HG02571 (cell line): Measurements from ENCODE around the gene CRAMP1.

ENCODE experiments used
- ATAC-seq: cut with Tn5 transposase; IDR thresholded peaks from one replicate; pipeline ENCODE4 v1.9.1; 2021; ENCODE audit warnings: mild to moderate bottlenecking, moderate library complexity; ENCODE audit not compliant: unreplicated experiment

The CRAMP1 gene

DNA sequence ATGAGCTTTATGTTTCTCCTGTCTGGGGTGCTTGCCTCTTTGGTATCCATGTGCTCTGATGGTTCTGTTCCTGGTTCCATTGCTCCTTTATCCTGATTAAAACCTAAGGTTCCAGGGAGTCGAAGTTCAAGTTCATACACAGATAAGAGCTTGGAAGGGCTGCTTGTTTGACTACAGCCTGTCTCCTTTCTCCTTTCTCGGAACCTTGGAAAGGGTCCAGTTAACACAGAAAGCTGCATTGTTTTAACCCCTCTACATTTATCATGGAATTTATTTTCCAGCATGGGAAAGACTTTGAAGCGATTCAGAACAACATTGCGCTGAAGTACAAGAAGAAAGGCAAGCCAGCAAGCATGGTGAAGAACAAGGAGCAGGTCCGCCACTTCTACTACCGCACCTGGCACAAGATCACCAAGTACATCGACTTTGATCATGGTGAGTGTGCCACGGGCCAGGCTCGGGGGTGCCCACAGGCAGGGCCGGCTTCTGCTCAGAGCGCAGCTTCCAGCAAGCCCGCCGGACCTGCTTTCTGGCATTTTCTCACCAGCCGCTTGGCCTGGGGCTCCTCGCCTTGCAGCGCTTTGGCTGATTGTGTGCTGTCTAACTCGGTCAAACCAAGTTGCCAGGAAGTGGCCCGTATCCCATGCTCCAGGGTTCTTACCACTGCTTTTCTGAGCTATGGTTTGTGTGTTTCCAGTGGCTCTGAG lies 19.9 kb downstream of the CRAMP1 start:
- no peak for ATAC-seq

DNA sequence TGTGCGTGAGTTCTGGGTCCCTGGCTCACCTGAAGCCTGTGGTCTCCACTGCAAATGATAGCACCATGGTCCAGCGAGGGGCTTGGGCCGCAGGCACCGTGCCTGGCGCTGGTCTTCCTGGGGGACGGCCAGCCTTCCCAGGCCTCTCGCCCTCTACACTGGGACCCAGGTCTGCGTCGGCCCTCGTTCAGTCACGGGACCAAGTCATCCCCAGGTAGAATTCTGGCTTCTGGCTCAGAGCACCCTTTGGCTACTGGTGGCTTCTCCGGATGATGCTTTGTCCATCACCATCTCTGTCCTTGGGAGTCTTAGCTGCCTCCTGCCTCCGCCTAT lies 20.4 kb downstream of the CRAMP1 start:
- no peak for ATAC-seq

DNA sequence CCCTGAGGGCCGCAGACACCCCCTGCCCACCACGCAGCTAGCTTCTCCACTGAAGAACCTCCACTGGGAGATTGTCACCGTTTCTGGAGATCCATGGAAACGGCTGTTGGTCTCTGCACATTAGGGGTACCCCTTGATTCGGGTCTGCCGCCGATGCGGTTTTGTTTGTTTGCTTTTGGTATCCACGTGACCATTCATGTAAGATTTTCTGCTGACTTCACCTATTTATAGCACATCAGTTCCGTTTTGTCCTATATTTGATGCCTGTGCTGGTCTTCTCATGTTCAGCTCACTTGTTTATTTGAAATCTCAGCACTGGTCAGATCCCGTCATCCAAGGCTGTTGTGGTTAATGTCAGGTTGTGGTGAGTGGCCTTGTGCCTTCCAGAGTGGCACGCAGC lies 21.1 kb downstream of the CRAMP1 start:
- no peak for ATAC-seq

DNA sequence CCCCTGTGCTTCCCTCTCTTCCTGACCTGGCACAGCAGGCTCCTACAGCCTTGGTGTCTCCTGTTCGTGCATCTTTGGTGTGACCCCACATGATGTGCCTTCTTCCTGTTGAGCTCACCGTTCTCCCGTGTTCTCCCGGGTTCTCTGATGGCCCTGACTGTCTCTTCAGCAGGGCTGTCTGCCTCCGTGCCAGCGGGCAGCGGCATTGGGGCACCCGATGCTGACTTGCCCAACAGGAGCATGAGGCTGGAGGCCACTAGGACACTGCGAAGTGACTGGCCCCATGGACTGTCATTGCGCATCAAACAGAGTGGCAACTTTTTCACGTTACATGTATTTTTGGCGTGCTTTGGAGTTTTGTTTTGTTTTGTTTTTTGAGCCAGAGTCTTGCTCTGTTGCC lies 22.4 kb downstream of the CRAMP1 start:
- no peak for ATAC-seq

DNA sequence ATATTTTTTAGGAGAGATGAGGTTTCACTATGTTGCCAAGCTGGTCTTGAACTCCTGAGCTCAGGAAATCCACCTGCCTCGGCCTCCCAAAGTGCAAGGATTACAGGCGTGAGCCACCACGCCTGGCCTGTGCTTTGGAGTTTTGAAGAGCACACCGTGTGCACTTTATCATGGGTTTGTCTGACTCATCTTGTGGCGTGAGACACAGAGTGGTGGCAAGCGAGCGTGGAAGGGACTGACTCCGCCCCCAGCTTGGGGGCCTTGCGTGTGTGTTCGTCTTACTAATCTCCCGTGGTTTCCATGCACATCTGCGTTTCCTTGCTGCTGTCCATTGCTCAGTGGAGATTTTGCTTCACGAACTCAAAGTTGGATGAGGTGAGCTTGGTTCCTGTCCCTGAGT lies 22.9 kb downstream of the CRAMP1 start:
- no peak for ATAC-seq

DNA sequence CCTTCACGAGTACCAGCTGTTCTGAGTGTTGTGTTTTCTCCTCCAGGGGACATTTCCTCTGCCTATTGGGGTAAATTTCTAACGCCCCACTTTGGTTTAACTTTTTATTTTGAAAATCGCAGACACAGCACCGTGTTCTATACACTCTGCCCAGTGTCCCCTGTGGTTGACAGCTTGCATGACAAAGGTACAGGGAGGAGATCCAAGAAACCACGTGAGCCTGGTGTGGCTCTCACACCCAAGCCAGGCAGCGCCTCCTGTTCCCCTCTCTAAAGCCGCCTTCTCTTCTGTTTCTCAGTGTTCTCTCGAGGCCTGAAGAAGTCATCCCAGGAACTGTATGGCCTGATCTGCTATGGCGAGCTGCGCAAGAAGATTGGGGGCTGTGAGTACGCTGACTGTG lies 25.4 kb downstream of the CRAMP1 start:
- no peak for ATAC-seq

GRCh38 chr16:1638757-1639156 lies 26.6 kb downstream of the CRAMP1 start:
- ATAC-seq = no peak

GRCh38 chr16:1639282-1639681 lies 27.1 kb downstream of the CRAMP1 start:
- no peak for ATAC-seq

DNA sequence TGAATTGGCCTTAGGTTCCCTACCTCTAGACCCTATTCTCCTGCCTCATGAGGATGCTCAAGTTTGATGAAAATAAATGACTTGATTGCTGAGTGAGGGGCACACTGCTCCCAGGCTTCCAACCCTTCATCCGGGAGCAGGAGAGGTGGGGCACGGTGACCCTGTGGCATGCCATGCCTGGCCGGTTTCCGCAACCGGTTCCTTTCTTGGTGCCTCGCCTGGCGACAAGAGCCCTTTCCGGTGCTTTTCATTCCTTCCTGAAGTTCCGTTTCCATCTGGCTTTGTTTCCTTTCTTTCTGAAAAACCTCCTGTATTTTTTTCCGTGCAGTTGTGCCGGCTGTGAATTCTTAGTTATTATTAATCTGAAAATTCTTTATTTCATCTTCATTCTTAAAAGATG lies 27.7 kb downstream of the CRAMP1 start:
- ATAC-seq = no peak

- no peak for ATAC-seq
Observed at GRCh38 chr16:1640261-1640941, 28.2 kb downstream of the CRAMP1 start.

DNA sequence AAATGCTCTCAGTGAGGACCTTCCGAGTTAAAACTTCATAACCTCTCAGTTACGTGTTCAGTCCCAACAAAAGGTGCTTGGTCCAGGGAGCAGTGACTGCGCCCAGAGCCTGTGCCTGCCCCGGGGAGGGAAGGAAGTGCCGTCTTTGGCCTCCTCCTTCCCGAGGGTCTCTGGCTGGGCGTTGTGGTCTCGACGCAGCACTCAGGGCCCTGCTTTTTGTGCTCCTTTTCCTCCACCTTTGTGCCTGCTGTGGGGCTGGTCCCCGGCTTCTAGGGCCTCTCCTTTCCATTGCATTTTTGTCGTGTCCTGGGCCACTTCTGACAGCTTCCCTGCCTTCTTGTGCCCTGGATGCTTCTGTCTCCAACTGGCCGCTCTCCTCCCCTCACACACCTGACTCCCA lies 29.1 kb downstream of the CRAMP1 start:
- ATAC-seq = no peak

- ATAC-seq = no peak
Observed at GRCh38 chr16:1642148-1642547, 30.0 kb downstream of the CRAMP1 start.

DNA sequence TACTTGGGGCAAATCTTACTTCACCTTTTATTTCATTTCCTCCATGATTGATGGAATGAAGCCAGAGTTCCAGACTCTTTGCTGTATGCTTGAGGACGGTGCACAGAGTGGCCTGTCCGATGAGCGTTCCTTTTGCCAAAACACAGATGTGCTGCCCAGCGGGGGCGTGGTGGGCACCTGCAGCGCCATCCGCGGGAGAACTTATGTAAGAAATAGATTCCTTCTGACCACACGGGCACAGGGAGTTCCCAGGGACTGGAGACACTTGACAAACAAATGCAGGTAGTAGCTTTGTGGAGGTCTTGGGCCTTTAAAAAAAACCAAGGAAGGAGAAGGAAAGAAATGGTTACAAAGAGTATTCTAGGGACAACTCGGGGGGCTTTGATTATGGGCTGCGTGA lies 30.6 kb downstream of the CRAMP1 start:
- no peak for ATAC-seq

- ATAC-seq = no peak
Observed at GRCh38 chr16:1643521-1643920, 31.4 kb downstream of the CRAMP1 start.

- no peak for ATAC-seq
Observed at GRCh38 chr16:1645914-1646525, 33.9 kb downstream of the CRAMP1 start.

DNA sequence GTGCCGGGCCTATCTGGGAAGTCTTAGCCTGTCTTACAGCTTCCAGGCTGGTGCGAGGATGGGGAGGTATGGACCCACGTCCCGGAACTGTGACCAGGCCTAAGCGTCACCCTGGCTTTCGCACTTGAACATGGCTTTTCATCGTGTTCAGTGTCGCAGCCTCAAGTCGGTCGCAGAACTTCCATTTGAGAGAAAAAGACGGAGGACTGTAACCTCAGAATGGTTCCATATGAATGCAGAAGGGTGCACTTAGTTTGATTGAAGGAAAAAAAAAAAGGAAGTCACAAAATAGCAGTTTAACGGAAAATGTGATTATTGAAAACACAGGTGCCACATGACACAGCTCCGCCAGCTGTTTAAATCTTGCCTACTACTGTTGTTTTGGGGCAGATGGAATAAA lies 35.7 kb downstream of the CRAMP1 start:
- ATAC-seq = no peak

GRCh38 chr16:1650131-1650530 lies 38.0 kb downstream of the CRAMP1 start:
- no peak for ATAC-seq

DNA sequence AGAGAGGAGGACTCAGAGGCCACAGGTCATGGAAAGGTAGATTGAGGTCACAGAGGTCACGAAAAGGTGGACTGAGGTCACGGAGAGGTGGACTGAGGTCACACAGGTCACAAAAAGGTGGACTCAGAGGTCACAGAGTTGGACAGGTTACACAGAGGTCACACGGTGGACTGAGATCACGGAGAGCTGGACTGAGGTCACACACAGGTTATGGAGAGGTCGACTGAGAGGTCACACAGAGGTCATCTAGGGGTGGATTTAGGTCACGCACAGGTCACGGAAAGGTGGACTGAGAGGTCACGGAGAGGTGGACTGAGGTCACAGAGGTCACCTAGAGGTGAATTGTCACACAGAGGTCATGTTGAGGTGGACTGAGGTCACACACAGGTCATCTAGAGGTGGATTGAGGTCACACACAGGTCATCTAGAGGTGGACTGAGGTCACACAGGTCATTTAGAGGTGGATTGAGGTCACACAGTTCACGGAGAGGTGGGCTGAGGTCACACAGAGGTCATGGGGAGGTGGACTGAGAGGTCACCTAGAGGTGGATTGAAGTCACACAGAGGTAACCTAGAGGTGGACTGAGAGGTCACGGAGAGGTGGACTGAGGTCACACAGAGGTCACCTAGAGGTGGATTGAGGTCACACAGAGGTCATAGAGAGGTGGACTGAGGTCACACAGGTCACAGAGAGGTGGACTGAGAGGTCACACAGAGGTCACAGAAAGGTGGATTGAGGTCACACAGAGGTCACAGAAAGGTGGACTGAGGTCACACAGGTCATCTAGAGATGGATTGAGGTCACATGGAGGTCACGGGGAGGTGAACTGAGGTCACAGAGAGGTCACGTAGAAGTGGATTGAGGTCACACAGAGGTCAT lies 39.2 kb downstream of the CRAMP1 start:
- ATAC-seq = no peak

- no peak for ATAC-seq
Observed at GRCh38 chr16:1651974-1652312, 39.8 kb downstream of the CRAMP1 start.

DNA sequence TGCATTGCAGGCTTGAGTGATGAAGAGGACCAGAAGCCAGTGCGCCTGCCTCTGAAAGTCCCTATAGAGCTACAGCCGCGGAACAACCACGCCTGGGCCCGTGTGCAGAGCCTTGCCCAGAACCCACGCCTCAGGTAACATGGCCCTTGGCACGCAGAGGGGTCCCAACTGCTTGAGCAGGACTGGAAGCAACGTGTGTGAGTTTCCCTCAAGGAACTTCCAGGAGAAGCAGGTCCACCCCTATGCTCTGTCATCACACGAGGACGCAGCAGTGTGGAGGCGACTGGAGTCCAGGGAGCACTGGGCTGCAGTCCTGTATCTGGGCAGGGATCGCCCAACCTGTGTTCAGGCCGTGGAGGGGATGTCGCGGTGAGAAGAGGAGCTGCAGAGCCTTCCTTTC lies 40.9 kb downstream of the CRAMP1 start:
- ATAC-seq = no peak

GRCh38 chr16:1654505-1655268 lies 42.5 kb downstream of the CRAMP1 start:
- no peak for ATAC-seq
